HG02678 (cell line): ENCODE data around the gene TPRG1L.

Experiments
- ATAC-seq: cut with Tn5 transposase; IDR thresholded peaks from one replicate; pipeline ENCODE4 v1.9.1; 2021; ENCODE audit warnings: mild to moderate bottlenecking, moderate library complexity; ENCODE audit not compliant: unreplicated experiment

TPRG1L gene

DNA sequence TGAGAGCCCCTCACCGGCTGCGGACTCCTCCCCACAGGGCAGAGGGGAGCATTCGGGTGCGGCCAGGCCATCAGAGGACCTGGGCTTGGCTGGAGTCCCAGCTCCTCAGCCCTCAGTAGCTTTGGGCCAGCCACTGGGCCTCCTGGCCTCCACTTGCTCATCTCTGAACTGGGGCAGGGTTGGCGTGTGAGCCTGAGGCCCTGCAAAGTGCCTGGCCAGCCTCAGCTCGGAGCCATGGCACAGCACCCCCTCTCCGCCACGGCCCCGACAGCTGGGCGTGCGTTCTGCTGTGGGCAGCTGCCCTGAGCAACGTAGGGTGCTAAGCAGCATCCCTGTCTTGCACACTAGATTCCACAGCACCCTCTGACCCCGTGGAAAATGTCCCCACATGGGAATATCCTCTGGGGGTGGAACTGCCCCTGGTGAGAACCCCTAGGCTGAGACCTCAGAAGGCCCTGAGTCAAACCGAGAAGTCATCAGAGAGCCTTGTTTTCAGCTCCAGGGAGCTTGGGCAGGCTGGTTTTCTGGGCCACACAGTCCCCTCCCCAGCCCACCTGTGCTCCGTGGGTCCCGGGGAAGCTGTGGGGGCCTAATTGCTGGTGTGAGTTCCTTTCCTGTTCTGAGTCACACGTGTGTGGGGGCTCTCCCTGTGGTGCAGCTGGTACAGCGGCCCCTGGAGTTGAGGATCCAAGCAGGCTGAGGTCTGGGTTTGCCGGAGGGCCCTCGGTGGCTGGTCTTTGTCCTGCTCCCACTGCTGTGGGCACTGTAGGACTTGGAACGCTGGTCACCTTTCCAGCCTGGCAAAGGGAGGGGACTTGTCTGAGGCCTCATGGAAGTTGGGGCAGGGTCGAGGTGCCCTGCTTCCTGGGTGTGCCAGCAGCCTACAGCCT is 52.0 kb downstream of the TPRG1L start:
- ATAC-seq: peak; percentile 69

DNA sequence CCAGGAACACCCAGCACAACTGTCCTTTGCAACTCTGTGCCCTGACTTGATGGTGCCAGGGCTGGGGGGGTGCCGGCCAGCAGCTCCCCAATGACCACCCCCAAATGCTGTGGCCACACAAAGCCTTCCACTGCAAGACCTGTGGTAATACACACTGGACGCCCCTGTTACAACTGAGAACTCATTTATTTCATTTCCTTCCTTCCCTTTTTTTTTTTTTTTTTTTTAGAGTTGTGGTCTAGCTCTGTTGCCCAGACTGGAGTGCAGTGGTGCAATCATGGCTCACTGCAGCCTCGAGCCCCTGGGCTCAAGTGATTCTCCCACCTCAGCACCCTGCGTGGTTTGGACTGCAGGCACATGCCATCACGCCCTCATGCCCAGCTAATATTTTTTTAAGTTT is 52.7 kb downstream of the TPRG1L start:
- ATAC-seq: no peak

DNA sequence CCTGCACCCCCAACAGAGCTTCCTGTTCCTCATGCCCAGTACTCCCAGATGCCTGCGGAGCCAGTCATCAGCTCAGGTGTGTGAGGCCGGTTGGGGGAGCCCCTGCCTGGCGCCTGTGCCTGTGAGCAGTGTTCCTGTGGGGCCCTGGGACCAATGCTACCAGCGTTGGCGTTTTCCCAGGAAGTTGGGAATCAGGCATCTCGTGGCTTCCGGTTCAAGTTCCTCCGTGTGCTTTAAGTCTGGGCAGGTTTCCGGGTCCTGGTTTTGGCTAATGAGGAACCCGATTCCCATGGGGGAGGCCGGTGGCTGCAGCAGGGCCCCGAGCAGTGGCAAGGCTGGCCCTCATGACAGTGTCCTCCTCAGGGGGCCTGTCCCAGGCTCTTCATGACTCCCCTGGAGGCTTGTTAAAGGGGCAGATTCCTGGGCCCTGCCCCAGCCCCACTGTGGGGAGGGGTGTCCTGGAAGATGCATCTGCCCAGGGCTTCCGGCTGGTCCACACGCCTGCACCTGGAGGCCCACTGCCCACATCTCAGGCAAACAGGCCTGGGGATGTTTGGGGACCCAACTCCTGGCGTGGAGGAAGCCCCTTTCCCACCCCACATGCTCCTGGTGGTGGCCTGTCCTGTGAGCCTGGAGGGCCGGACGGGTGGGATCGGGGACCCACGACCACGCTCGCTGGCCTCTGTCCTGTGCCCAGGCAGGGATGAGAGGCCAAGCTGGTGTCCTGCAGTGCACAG is 53.7 kb downstream of the TPRG1L start:
- ATAC-seq: no peak

DNA sequence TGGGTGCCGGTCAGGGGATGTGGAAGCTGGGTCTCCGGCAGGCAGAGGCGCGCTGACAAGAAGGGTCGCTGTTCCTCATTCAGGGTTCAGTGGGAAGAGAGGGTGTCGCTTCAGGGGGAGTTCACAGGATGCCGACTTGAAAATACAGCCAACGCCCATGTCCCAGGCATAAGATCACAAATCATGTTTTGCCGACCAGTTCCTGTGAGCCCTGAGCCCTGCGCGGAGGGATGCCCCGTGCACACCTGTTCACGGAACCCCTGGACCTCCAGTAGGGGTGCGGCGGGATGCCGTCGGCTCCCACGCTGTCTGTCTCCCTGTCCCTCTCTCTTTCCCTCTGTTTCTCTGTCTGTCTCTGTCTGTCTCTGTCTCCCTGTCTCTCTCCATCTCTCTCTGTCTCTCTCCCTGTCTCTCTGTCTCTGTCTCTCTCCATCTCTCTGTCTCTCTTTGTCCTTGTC is 54.3 kb downstream of the TPRG1L start:
- no peak for ATAC-seq
